ENCODE data around the gene RNF39.

GRCh38 chr6:30066082-30066481 lies 9.5 kb downstream of the RNF39 start:
- TF ChIP-seq EP300 (IDR thresholded peaks at IDR 0.05) (no peak), CTCF (IDR thresholded peaks at IDR 0.05) (no peak)
